ENCODE measurements around the gene P2RY10. TPM values are rescaled to one million over a fixed set of nuclear protein-coding genes. Genes with fewer than 3 reads are reported as not detected.
"Not testable (repeated sequence)": the region's sequence is repeated elsewhere in the genome, so short reads cannot be mapped to it uniquely, and the experiment has no call there.

The P2RY10 gene
- total RNA-seq, 2 donors from 2014 or later = 0.57 to 1.6 TPM

- intact Hi-C loops (cut with DNase I) = no loop called here
- DNase-seq = no peak
- no peak for TF ChIP-seq CTCF (IDR thresholded peaks at IDR 0.05)
- H3K36me3 ChIP-seq = no peaks in the 10 kb centered on the region
- H3K4me1 ChIP-seq = no peaks in the 10 kb centered on the region
- no peak overlapping the region for H3K27ac ChIP-seq
- no peak overlapping the region for H3K9ac ChIP-seq (ENCODE audit: low read depth in 2 of 2, low read length in 2 of 2)
- H3K9me3 ChIP-seq = no peaks in the 10 kb centered on the region
- no peaks in the 10 kb centered on the region for H3K27me3 ChIP-seq
- H3K4me3 ChIP-seq = no peak overlapping the region
These were observed 52.8 kb downstream of the P2RY10 start for GRCh38 chrX:78997870-78998558.

- intact Hi-C loops (cut with DNase I); H3K27me3 ChIP-seq; H3K9me3 ChIP-seq; H3K36me3 ChIP-seq; DNase-seq; H3K4me1 ChIP-seq; H3K27ac ChIP-seq; H3K9ac ChIP-seq (ENCODE audit: low read depth in 2 of 2, low read length in 2 of 2); H3K4me3 ChIP-seq: not testable (repeated sequence)
These were observed 62.3 kb downstream of the P2RY10 start for GRCh38 chrX:79007540-79007939.

Small RNA genes within 50 kb of the gene (microRNA-seq; reads per million reads assigned to microRNA genes)
- not detected for gene MIR4328

Other genes with a start within 250 kb of the P2RY10 start
- gene LPAR4, start 197.7 kb upstream of the P2RY10 start, total RNA-seq = under 1 TPM; 0.15 to 0.24 TPM
- under 1 TPM; 0.35 to 0.61 TPM for gene GPR174, start 199.3 kb downstream of the P2RY10 start, total RNA-seq

All from colonic mucosa (tissue), 4 donors.